NCI-H748 (cell line): Measurements from ENCODE around the gene PDZK1IP1.
A peak's percentile ranks its signal among the peaks of the same experiment; 100 is the strongest.

Experiments used
- DNase-seq: peaks from one replicate; lab custom pipeline; 2025; ENCODE audit not compliant: unreplicated experiment; lab: John Stamatoyannopoulos, UW

PDZK1IP1 gene

GRCh38 chr1:47189844-47190508 lies at the start of gene PDZK1IP1:
Gene PDZK1IP1, minus strand, starts transcription at chr1:47190036. Its CDS starts 104 bp downstream, at chr1:47189932.
- no peak for DNase-seq

- DNase-seq: no peak
These were observed 49.2 kb upstream of the PDZK1IP1 start for GRCh38 chr1:47238935-47239592.

DNA sequence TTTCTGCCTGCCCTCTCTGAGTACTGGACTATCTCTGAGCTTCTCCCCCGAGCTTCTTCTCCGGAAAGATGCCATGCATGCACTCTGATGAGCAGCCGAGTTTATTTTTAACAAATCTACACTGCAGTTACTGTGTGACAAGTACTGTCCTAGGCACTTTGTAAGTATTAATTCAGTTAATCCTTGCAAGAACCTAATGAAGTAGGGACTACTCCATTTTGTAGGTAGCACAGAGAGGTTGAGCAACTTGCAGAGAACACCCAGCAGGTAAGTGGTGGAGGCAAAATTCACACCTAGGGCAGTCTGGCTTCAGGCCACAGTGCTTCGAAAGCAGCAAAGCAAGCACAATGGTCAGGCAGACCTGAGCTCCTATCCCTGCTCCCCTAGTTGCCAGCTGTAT lies 46.0 kb upstream of the PDZK1IP1 start:
- no peak for DNase-seq

- DNase-seq: no peak
These were observed 45.4 kb upstream of the PDZK1IP1 start for GRCh38 chr1:47235241-47235681.

GRCh38 chr1:47233186-47233585 lies 43.4 kb upstream of the PDZK1IP1 start:
- DNase-seq: no peak

DNA sequence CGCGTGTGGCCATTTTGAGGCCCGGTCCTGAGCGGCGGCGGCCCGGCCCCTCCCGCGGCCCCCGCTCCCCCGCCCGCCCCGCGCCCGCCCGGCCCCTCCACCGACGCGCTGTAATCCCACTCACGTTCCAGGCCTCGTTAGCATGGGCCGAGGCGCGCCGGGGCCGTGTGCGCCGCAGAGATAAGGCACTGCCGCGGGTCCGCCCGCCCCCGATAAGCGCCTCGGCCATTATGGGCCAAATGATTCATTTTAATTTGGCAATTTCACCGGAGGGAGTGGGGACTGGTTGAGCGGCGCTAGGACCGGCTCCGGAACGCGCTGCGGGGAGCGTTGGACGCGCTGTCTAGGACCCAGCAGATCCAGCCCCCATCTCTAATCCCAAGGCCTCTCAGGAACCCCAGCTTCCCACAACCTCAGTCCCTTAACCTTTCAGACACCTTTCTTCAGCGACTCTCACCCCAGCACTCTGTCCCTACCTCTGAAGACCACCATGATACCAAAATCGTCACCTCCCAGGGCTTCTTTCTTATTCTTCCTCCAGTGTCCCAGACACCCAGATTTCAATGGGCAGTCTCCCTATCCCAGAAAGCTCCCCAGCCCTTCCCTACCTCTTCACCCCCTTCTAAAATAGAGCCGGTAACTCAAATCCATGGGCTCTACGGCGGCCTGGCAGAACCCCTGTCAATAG lies 42.5 kb upstream of the PDZK1IP1 start, which contains the start of gene TAL1:
Gene TAL1, minus strand, starts transcription at position 39 of the 688 bp plus-strand sequence. CDS start 6,337 bp downstream, outside the sequence.
- no peak for DNase-seq

DNA sequence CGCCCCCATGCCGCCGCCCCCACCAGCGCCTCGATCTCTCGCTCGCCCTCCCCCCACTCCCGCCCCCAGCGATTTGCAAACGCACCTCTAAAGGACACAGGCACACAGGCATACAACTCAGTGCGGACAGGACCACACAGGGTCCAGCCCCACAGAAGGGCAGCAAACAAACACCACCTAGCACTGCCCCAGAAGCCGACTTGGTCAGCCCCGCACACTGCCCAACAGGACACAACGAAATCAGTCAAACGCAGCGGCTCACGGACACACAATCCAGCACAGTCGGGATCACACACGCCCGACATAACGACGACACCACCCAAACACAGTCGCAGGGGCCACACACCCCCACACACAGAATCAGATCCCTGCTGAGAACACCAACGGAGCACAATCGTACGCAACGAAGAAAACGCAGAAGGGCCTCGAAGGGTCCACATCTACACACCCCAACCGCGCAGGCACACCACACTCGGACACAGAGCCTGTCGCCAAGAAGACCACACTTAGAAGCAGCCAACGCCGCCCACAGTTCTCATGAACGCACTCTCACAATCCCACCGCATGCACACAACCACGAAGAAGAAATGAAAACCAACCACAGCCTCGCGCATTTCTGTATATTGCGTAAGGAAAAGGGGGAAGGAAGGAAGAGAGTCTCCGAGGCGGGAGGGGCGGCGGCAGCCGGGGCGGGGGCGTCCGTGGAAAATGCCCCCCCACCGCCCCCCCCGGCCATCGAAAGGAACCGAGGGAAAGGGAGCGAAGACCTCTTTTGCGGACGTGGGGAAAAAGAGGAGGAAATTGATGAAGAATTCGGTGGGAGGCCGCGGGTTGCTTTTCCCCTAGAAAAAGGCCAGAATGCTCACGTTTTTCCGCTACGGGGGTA lies 41.7 kb upstream of the PDZK1IP1 start:
- DNase-seq: peak; percentile 7

- no peak for DNase-seq
These were observed 41.0 kb upstream of the PDZK1IP1 start for GRCh38 chr1:47230692-47231300.

GRCh38 chr1:47229886-47230691 lies 40.3 kb upstream of the PDZK1IP1 start:
- no peak for DNase-seq

- DNase-seq: peak; percentile 3
These were observed 39.4 kb upstream of the PDZK1IP1 start for GRCh38 chr1:47229031-47229885.

- DNase-seq: no peak
These were observed 38.8 kb upstream of the PDZK1IP1 start for GRCh38 chr1:47228644-47229030.

DNA sequence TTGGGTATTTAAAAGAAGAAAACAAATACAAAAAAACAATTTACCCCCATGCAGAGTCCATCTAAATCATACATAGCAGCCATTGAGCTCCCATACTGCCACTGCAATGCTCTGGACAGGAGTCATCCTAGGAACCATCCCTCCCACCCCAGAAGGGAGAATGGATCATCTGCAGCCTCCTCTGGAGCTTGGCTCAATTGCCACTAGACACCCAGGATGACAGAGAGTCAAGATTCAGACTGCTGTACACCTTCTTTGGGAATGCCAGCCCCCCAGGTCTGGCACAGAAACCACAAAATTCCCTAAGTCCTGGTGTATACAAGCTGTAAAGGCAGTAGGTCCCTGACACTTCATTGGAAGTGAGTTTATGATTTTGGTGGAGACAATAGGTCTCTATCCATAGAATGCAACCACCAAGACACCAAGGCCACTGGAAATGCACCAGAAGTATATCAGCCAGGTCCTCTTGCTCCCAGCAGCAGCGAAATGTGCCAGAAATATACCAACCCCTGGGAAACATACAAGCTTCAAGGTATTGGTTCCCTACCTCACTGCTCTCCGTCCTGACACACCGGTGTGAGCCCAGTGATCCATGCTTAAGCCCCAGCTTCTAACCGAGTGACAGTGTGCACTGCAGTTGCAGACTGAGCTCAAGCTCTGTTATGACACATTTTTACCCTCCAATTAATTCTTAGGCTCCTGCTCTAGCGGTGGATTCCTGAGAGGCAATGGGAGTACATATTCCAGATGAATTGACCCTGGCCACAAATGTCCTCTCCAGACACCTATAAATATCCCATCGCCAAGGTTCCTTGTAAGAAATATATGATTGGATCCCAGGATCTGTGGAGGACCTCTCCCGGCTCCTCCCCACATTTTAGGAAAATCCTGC lies 37.8 kb upstream of the PDZK1IP1 start:
- DNase-seq: no peak

DNA sequence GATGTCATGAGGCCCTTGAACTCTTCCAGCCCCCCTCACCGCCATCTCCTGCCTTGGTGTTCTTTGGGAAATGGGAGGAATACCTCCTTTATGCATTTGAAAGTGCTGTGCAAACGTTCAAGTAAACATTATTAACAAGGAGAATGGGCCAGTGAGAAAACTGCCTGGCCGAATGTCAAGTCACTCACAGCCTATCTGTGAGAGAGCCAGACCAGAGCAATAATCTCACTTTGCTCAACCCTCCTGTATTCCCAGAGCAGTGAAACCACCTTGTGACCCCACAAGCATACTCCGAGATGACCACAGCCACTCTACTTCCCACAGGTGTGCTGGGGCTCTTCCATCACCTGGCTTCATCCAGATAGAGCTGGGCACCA lies 37.0 kb upstream of the PDZK1IP1 start:
- DNase-seq: no peak

DNA sequence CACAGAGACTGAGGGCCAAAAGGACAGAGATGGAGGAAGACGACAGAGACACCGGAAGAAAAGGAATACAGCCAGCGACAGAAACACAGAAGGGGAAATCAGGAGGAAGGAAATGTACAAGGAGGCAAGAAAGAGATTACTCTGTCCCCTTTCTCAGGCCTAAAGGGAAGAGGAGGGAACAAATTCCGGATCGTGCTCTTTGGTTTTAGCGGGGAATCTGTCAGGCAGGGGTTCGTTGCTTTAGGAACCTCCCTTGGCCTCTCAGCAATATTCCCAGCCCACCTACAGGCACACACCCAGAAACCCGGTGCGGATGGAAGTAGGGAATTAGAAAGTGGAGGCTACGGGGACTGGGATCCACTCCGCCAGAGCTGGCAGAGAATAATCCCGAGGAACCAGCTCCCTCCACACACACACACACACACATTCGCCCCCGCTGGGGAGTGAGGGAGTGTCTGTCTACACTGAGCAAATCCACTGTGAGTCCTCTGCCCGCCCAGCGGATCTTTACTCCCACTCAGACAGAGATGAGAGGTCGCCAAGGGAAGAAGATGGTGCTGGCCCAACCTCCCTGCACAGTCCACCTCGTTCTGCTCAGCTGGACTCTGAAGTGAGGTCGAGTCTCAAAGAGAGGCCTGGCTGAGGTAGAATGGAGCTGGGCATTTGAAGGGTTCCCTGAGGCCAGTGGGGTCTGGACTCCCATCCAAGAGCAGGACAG lies 36.4 kb upstream of the PDZK1IP1 start:
- DNase-seq: peak; percentile 8

- DNase-seq: peak; percentile 68
These were observed 35.7 kb upstream of the PDZK1IP1 start for GRCh38 chr1:47225430-47226100.

- DNase-seq: peak; percentile 49
These were observed 35.0 kb upstream of the PDZK1IP1 start for GRCh38 chr1:47224676-47225399.
